Measurements from ENCODE around the gene CNTLN.
"Not testable (repeated sequence)": the region's sequence is repeated elsewhere in the genome, so short reads cannot be mapped to it uniquely, and the experiment has no call there.

CNTLN gene

DNA sequence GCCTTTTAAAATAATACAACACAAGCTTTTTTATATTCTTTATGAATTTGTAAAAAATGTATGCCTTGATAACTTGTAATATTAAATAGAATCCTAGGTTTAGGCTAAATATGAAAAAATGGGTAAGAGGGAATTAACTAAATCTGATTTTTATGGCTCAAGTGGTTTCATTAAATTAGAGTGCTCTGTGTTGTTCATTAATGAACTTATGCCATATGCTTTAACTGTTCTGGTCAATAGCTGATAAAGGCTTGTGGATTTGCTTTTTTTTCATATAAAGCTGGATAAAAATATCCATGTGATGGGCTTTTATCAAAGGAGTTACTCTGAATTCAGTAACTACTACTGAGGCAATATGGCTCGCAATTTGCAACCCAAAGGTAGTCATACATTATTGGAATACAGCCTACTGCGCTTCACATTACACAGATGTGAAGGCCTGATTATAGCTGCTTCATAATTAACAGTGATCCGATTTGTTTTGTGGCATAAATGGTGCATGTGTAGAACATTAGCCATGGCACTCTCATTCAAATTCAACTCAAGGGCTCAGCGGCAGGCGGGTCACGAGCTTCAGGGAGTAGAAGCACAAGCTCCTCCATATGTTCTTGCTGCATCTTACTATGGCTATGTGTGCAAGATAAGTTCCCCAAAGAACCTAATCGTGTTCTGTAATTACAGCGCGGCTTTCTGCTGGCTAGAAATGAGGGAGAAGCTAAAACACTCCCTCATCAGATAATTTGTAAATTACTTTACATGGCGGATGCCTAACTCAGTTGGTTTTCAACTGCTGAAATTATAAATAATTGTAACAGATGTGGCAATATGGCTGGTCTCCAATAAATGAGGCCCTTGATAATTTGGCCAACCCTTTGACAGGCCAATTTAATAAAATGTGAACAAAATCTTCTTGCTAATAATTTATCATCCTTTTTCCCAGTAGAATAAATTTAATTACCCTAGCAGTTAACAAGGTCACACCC lies 188.3 kb downstream of the CNTLN start:
- no peak for FAIRE-seq

DNA sequence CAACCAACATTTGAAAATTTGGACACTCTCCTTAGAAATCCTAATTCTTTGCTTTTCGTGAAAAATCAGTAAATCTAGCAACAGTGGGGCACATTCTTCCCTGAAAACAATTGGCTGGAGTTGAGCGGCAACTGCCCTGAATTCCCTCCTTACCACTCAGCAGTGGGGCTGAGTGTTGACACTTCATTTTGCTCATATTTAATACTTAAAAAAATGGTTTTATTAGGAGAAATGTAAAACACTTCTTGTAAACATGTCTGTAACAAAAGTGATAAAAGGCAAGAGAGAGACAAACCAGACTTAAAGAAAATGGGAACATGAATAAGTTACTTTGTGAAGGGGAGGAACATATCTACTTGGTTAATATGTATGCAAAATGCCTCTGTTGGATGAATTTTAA lies 193.5 kb downstream of the CNTLN start:
- FAIRE-seq: no peak

DNA sequence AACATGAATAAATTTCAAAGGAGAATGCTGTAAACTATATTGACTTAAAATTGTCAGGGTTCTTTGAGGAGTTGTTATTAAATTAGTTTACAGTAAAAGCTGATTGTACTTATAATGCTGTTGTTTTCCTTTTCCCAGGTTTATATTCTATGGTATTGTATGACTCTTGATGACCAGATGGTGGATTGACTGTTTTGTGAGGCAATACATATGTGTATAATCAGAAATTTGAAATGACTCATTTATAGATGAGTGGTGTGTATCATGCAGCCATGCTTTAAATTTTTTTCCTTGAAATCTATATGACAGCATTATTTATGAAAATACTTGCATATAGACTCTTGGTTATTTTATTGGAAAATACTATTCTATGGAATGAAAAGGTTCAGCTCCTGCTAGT lies 195.3 kb downstream of the CNTLN start:
- no peak for FAIRE-seq

DNA sequence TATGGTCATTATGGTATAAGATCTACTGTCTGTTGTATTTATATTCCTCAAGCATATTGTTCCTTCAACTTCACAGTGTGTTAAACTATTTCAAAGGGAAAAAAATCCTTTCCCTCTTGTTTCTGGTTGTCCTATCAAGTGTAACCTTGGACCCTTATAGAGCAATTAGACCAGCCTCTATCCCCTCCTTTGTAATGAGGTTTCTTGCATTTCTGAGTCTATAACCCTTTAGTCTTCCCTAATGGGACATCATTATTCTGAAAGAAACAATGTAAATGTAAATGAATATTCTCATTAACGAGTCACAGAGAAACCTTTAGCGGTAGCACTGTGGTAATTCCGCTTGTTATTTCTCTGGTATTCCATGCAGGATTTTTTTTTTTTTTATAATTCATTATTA lies 197.3 kb downstream of the CNTLN start:
- no peak for FAIRE-seq

DNA sequence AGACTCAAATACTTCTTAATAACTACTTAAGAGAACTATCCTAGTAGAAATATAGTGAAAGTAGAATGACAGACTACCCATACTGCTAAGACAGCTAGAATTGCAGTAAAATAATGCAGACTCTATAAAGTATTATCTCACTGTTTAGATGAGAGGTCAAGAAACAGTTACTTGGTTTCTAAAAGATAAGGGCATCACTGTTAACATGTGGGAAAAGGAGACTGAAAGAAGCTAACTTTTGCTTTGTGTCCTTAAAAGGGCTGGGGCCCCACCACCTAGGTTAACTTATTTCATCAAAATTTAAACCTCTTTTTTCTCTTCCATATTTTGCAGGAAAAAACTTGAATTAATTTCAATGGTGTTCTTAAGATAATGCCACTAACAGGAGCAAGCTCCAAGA lies 204.3 kb downstream of the CNTLN start:
- no peak for FAIRE-seq

DNA sequence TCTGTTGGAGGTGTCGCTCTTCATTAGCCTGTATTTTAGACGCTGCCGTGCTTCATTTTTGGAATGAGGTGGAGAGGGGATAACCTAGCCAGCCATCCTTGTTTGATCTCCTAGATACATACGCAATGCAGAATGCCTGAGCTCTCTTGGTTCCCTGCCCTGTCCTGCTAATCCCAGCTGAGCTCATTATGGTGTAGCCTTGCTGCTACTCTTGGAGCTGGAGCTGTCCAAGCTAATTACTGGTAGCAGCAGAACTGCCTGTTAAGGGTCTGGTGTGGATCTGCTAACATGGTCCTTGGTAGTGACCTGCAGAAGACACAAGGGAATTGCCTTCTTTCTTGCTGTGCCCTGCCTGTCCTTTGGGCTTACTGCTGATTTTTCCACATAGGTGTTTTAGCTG lies 207.9 kb downstream of the CNTLN start:
- FAIRE-seq: no peak

DNA sequence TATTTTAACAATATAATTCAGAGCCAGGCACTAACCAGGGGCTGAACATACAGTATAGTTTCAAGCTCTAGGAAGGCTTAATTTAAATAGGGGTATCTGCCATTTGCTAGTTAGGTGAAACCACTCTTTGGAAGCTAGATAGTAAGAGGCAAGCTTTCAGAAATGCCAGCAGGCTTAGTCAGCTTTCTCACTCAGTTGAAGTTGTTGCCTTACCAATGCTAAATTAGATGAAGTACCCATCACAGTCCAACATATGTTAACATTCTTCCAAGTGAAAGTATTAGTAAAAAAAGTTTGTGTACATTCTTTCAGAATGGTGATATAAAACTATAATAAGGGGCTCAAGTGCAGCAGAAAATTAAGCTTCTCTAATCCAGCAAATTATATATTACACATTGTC lies 215.0 kb downstream of the CNTLN start:
- no peak for FAIRE-seq

DNA sequence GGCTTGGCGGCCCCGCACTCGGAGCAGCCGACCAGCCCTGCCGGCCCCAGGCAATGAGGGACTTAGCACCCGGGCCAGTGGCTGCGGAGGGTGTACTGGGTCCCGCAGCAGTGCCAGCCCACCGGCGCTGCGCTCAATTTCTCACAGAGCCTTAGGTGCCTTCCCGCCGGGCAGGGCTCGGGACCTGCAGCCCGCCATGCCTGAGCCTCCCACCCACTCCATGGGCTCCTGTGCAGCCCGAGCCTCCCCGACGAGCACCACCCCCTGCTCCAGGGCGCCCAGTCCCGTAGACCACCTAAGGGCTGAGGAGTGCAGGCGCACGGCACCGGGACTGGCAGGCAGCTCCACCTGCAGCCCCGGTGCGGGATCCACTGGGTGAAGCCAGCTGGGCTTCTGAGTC lies 219.2 kb downstream of the CNTLN start:
- FAIRE-seq: not testable (repeated sequence)

DNA sequence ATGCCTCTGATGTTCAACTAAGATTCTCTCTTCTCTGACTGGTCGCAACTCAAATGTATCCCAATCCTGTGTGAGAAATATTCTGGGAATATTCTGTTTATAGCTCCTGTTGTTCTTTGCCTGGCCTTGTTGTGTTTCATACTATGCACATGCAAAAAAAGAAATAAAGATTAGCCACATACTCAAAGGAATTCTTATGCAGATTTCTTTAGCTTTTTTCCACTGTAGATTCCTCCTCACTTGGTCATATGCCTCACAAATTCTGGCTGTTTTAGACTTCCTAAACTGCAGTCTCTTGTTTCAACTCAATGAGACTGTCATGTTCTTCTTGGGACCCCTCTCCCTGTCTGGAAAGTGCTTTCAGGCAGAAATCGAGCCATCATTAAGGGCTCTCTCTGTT lies 226.5 kb downstream of the CNTLN start:
- FAIRE-seq: no peak

DNA sequence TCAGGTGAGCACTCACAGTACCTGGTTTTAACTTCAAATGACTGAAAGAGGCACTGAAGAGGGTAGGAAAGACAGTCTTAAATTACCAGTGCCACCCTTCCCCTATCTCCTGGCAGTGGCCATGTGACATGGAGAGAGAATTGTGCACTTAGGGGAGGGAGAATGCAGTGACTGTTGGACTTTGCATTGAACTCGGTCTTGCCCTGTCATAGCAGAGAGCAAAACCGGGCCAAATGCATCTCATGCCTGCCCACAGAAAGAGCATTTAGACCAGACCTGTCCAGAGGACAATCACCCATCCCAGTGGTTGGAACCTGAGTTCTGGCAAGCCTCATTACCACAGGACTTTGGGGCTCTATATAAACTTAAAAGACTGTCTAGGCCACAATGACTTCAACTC lies 232.2 kb downstream of the CNTLN start:
- FAIRE-seq: no peak

DNA sequence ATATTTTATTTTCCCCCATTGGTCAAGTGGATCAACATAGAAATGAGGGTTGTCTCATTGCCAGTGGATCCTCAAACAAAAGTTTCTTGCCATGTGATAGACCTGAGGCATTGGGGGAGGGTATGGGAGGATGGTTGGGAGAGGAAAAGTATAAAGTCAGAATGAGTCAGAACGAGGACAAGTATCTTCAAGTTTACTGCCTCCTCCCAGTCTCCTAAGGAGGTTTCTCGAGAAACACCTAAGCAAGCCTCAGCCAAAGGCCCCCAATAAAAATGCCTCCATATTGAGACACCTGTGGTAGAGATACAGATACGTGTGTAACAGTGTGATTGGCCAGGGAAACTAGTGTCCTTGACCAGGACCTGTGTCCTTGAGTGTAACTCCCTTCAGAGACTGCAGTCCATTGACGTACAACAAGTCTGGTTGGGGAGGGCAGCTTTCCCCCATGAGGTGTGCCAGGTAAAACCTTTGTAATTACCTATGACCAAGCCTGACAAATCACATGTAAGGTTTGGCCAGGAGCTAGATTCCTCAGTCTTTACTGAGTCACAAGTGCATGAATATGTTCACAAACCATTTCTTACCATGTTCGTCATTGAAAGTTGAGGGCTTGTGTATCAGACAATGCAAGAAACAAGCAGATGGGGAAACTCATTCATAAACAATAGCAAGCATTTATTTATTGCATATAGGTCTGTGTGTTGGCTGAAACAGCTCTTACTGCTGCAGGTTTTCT lies 245.5 kb downstream of the CNTLN start:
- no peak for FAIRE-seq

DNA sequence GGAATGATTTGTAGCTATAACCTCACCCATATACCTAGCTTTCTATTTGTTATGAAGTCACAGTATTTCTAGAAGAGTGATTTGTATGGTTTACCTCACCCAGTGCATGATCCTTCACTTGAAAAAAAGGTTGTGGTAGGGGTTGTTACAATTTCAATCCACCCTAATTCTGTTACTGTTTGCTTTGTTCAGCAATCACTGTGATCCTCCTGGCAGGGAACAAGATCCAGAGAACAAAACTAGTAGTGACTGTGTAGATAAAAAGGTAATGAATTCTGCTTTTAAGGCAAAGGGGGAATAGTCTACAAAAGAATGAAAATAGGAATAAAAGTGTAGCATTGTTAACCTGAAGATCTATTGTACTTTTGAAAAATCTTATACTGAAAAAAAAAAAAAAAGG lies 252.7 kb downstream of the CNTLN start:
- no peak for FAIRE-seq

DNA sequence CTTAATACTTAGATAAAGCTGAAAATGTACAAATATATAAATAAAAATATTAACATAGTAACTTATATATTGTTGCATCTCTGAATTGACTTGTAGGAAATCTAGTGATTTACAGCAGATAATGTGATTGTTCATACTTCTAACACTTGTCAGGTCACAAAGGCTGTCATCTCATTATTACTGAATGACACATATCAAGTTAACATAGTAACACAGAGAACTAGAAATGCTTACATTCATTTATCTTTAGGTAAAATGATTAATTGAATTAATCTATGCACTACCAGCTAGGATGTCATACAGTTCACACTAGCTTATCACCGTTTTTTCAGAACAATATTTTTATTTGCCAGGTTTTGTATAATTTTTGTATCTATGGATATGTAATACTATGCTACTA lies 254.2 kb downstream of the CNTLN start:
- no peak for FAIRE-seq

DNA sequence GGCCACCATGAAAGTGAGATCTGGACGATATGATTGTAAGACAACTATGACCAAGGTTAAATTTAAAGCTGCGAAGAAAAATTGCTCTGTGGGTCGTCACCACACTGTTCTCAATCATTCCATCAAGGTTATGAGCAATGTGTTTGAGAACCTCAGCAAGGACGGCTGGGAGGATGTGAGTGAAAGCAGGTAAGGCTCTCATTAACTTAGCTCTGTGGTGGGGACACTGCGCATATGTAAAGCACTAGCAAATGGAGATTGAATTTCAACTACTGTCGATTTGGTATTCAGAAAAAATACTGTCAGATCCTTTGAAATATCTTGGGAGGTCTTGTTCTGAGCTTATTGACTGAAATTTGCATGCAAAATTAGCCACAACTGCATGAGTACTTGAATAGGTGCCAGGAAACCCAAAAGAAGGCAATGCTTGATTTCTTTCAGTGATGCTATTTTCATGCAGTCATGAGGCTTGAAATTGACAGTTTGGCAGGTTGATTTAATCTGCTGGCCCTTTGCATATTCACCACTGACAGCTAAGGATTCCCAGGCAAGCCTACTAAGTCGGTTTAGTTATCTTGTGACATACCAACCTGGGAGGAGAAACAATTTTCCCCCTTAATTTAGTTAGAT lies 260.2 kb downstream of the CNTLN start:
- FAIRE-seq: no peak

DNA sequence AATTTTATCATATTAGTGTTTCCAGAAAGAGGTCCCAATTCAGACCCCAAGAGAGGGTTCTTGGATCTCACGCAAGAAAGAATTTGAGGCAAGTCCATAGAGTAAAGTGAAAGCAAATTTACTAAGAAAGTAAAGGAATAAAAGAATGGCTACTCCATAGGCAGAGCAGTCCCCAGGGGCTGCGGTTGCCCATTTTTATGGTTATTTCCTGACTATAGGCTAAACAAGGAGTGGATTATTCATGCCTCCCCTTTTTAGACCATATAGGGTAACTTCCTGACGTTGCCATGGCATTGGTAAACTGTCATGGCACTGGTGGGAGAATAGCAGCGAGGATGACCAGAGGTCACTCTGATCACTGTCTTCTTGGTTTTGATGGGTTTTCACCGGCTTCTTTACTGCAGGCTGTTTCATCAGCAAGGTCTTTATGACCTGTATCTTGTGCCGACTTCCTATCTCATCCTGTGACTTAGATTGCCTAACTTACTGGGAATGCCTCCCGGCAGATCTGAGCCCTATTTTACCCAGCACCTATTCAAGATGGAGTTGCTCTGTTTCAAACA lies 262.4 kb downstream of the CNTLN start:
- FAIRE-seq: not testable (repeated sequence)

DNA sequence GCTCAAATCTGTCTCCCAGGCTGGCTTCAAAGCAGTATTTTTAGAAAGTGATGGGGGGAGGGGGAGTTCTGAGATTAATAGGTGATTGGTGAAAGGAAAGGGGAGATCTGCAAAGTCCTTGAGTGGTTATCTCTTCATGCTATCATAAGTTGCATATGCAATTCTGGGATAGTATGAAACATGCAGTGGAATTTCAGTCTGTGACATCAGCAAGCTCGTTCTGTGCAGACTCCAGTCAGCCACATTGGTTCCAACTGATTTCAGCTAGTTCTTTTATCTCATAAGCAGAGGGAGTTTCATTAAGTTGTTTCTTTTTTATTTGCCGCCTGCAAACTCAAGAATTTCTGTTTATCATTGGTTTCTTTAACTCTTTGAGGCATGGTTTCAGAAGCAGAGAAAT lies 263.5 kb downstream of the CNTLN start:
- no peak for FAIRE-seq

DNA sequence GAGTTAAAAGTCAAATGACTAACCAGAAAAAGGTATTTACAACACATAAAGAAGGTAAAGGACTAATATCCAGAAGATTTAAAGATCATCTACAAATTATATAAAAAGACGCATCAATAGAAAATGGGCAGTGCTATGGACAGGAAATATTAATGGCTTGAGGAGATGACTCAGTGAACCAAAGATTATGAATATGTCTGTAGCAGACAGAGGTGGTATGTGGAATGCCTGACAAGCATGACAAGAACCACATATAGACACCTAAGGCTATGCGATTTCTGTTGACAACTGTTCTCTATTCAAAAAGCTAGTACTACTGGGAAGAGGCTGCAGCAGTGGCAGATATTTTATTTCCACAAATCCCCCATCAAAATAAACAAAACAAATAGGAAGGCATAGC lies 267.0 kb downstream of the CNTLN start:
- no peak for FAIRE-seq

DNA sequence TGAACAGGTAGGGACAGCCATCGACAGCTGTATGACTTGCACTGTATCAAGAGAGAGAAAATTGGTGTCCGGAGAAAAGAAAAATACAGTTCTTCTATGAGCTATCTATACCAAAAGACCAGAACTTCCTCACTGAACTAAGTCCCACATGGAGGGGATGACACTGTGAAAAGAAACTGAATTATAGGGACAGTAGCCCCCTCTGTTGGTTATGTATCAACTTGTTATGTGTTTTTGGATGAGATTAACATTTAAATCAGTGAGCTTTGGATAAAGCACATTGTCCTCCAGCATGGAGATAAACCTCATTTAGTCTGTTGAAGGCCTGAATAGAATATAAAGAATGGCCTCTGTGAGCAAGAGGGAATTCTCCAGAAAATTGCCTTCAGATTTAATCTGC lies 267.5 kb downstream of the CNTLN start:
- no peak for FAIRE-seq

DNA sequence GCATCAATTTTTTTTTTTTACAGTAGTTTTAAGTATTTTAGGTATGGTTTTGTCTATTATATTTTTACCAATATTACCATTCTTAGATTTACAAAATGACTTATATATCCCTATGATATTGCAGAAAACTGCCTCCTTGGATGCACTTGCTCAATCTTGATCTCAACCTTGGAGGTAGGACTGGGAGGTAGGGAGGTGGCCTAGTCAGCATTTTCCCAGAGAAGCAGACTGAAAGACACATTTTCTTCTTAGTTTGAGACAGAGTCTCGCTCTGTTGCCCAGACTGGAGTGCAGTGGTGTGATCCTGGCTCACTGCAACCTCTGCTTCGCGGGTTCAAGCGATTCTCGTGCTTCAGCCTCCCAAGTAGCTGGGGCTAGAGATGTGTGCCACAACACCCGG lies 268.7 kb downstream of the CNTLN start:
- no peak for FAIRE-seq

DNA sequence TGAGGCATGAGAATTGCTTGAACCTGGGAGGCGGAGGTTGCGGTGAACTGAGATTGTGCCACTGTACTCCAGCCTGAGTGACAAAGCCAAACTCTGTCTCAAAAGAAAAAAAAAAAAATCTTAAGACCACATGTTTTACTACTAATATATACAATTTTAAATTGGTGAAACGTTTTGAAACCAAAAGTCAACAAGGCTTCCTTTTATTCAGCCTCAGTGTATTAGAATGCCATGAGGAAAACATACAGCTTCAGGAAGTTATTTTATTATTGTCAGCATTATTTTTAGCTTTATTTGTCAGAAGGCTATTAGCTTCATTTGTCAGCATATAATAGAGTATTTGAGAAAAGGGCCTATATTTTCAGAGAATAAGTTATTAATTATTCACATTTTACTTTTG lies 280.1 kb downstream of the CNTLN start:
- FAIRE-seq: no peak

DNA sequence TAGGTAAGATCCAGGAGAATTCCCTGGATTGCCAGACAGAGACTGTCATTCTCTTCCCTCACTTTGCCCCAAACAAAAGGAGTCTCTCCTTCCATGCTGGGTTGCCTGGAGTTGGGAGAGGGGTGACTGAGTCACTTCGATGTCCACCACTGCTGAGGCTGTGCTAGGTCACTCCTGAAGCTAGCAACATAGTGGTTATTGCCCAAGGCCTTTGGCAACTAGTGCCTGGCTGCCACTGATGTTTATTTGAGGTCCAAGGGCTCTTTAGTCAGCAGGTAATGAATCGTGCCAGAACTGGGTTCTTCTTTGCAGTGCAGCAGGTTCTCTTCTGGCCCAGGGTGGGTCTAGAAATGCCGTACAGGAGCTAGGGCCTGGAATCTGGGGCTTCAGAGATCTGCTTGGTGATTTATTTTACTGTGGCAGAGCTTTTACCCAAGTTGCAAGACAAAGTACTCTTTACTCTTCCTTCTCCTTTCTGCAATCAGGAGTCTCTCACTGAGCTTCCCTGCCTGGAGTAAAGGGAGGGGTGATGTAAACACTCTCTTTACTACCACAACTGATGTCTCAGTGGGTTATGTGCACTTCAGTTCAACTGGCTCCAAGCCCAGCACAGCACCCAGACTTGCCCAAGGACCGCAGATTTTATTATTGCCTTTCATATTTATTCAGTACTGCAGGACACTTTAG lies 288.3 kb downstream of the CNTLN start:
- FAIRE-seq: no peak

DNA sequence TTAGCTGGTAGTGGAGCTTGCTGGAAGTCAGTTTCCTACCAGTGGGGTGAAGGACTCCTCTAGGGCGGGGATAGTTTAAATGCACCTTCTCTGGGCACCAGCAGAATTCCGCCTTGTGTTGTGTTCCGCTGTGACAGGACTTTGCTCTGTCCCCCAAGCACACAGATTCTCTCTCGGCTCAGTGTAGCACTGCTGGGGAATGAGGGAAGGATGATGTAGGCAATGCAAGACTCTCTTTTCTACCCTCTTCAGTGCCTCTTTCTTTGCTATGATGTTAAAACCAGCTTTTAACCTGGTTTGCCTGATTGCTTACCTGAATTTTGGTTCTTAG lies 288.8 kb downstream of the CNTLN start:
- no peak for FAIRE-seq

DNA sequence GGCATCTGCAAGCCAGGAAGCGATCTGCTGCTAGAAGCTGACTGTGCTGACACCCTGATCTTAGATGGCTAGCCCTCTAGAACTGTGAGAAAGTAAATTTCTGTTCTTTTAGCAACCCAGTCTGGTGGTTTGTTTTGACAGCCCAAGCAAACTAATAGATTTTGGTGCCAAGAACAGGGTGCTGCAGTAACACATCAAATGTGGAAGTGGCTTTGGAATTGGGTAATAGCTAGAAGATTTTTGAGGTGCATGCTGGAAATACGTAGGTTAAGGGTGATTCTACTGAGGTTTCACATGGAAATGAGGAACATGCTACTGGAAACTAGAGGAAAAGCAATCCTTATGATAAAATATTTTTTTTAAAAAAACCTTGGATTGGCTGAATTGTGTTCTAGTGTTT lies 290.5 kb downstream of the CNTLN start:
- no peak for FAIRE-seq
